HG03097 (cell line): Measurements from ENCODE around the gene REM2.
A peak's percentile ranks its signal among the peaks of the same experiment; 100 is the strongest.

ENCODE experiments used
- ATAC-seq: cut with Tn5 transposase; IDR thresholded peaks from one replicate; pipeline ENCODE4 v1.9.1; 2021; ENCODE audit not compliant: unreplicated experiment, low FRiP score

The REM2 gene

DNA sequence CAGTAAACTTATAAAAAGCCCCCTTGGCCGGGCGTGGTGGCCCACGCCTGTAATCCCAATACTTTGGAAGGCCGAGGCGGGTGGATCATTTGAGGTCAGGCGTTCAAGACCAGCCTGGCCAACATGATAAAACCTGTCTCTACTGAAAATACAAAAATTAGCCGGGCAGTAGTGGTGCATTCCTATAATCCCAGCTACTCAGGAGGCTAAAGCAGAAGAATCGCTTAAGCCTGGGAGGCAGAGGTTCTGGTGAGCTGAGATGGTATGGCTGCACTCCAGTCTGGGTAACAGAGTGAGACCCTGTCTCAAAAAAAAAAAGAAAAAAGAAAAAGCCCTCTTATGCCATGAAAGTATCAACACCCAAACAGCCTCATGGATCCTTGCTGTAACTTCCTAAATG, 42.5 kb downstream of the REM2 start:
- ATAC-seq, result no peak

DNA sequence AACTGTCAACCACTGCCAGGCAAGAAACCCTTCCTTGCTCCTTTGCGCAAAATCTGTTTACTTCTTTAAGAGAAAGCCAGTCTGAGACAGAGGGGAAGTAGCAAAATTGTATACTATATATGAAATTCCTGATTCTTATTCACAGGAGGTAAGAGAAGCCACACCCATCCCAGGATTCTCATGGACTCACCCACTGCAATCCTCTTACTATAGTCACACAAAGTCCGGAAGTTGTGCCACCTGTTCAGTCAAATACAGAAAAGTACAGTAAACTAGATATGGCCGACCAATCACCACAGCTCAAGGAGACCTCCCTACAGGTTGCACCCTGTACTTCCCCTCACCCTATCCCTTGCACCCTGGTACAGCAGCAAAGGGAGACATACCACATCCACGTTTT, 43.3 kb downstream of the REM2 start:
- ATAC-seq, result no peak

DNA sequence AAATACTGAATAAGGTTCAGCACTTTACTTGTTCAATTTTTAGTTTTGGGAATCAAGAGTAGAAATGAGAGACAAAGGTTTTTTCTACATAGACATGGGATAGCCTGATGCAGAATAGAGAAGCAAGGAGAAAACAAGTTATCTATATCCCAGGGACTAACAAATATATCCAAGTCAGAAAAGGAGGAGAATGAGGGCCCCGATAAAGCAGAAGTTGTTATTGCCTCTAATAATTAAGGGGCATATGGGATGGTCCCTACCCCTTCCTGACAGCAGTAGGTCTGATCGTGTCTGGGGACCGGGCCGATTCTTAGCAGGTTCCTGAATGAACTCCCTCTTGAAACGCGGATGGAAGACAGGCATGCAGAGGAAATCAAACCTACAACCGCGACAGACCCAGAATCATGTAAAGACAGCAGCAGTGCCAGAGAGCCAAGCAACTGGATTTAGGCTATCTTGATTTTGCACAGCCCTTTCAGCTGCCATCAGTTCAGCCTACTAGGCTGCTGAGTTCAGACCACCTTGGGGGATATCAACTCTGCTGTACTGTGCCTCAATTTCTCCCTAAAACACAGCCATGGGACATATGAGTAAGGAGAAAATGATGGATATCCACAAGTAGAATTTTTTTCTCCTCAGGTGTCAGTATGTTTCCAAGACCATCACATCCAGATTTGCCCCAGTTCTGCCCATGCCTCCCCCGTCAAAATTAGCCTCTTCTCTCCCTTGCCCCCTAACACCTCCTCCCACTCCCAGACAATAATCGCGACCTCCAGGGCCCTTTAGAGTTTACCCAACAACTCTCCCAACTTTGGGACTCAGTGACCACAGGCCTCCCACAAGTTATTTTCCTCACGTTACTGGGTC, 45.4 kb downstream of the REM2 start:
- no peak for ATAC-seq

- peak; percentile 90 for ATAC-seq
These were observed 46.3 kb downstream of the REM2 start, which contains the start of gene PRMT5 for GRCh38 chr14:22929104-22929960. TSS of gene PRMT5 (minus strand) at chr14:22929376. CDS start at chr14:22929361, 15 bp downstream.

GRCh38 chr14:22929961-22930364, 46.9 kb downstream of the REM2 start:
- peak; percentile 7 for ATAC-seq

DNA sequence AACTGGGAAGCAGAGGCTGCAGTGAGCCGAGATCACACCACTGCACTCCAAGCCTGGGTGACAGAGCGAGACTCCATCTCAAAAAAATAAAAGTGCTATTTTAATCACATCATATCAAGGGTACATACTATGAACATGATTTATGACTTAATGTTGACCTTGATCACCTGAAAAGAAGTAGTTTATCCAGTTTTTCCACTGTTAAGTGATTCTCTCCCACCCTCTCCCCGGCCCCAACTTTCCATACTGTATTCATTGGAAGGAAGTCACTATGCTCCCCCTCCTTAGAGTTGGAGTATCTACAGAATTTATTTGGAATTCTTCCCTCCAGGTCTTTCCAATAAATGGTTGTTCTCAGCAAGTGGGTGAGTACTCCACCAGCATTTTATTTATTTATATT, 49.1 kb downstream of the REM2 start:
- ATAC-seq, result no peak

- no peak for ATAC-seq
These were observed 52.1 kb downstream of the REM2 start for GRCh38 chr14:22935156-22935555.
